MCF 10A (cell line): ENCODE data around the gene KLK8. TPM values are rescaled to one million over a fixed set of nuclear protein-coding genes. Genes with fewer than 3 reads are reported as not detected.

Experiments
- BruUV-seq: library from RNA; stranded (reverse); fragments of 400-500 nt; replicated peaks from 2 replicates; lab custom pipeline; 2021; lab: Mats Ljungman, UMichigan
- CTCF ChIA-PET: fragments of 300-600 bp; sonication (Branson Sonifier 250); formaldehyde crosslinking; extraction: SDS; loops from one replicate; lab custom pipeline; 2021; ENCODE audit warnings: antibody characterized with exemption, inconsistent platforms; lab: Yijun Ruan, JAX
- POLR2A ChIA-PET: fragments of 300-600, 350-650 bp; sonication (Branson Sonifier 250); formaldehyde crosslinking; extraction: SDS; loops from one replicate; lab custom pipeline; 2020; ENCODE audit warnings: antibody characterized with exemption, inconsistent platforms; lab: Yijun Ruan, JAX
- DNase-seq: peaks from one replicate; pipeline ENCODE4 v3.0.0-alpha.2; 2018; ENCODE audit not compliant: unreplicated experiment
- H3K27ac Mint-ChIP-seq: one replicate; pipeline ENCODE4 v1.8.0; 2022; ENCODE audit warnings: mild to moderate bottlenecking, low read depth, mixed read lengths; ENCODE audit not compliant: unreplicated experiment
- H3K27me3 Mint-ChIP-seq: one replicate; pipeline ENCODE4 v1.8.0; 2022; ENCODE audit warnings: mixed read lengths; ENCODE audit not compliant: insufficient read depth, unreplicated experiment
- H3K36me3 Mint-ChIP-seq: one replicate; pipeline ENCODE4 v1.8.0; 2022; ENCODE audit warnings: mild to moderate bottlenecking, moderate library complexity, mixed read lengths; ENCODE audit not compliant: insufficient read depth, unreplicated experiment
- H3K4me1 Mint-ChIP-seq: one replicate; pipeline ENCODE4 v1.8.0; 2022; ENCODE audit warnings: mixed read lengths; ENCODE audit not compliant: insufficient read depth, unreplicated experiment
- H3K4me3 Mint-ChIP-seq: one replicate; pipeline ENCODE4 v1.8.0; 2022; ENCODE audit warnings: mild to moderate bottlenecking, moderate library complexity, mixed read lengths; ENCODE audit not compliant: unreplicated experiment
- H3K9me3 Mint-ChIP-seq: one replicate; pipeline ENCODE4 v1.8.0; 2022; ENCODE audit warnings: mixed read lengths; ENCODE audit not compliant: unreplicated experiment
- intact Hi-C: fragments of 100-400 bp; cut with micrococcal nuclease; formaldehyde crosslinking; loops from 2 replicates; pipeline ENCODE4 v1.14.1; 2022
- total RNA-seq: library from RNA; stranded (reverse); gene quantifications from 2 replicates; pipeline ENCODE4 v1.2.3, GENCODE V29; 2022
- TF ChIP-seq, protein P1 (sequence below): fragments of 200-600 bp; IDR thresholded peaks from one replicate; pipeline ENCODE4 v1.8.0; 2022; ENCODE audit warnings: antibody characterized with exemption, mild to moderate bottlenecking; ENCODE audit not compliant: unreplicated experiment

The KLK8 gene
- total RNA-seq, 1 experiment from 2014 or later, result not detected

DNA sequence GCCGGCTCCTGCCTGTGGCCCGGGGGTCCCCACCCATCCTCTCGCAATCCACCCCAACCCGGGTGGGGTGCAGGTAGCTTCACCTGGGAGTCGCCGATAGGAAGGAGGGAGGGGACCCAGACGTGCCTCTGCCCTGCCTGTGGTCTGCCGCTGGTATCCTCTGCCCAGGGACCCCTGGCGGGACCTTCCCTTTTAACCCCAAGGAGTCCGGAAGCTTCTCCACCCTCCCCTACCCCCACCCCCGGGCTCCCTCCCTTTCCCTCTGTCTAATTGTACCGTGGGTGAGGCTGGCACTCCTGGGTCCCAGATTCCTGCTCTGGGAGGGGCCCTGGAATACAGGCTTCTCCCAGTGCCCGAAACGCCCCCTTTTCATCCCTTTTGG lies 18.1 kb upstream of the KLK8 start, which contains the start of gene KLK10:
KLK10 (minus strand) TSS at position 166 of the 382 bp plus-strand sequence. CDS start 579 bp downstream, outside the sequence.
- Mint-ChIP-seq H3K9me3 (no peaks in the 10 kb centered on the region), H3K27me3 (peaks cover 40% of the 10 kb centered on the region), H3K4me1 (peaks cover 7% of the 10 kb centered on the region), H3K36me3 (no peaks in the 10 kb centered on the region), H3K27ac (no peak within 1 kb of the TSS), H3K4me3 (peak within 1 kb of the TSS; percentile 32)
- intact Hi-C loops, result no loop called here
- ChIA-PET POLR2A (no interaction called here), CTCF (interaction anchor here (0.6 to 3.0 kb wide), 4 partner anchors 33 to 149 kb away, joined by 4 to 28 read pairs (median 9); no protein-coding TSS in a partner anchor)
- DNase-seq, result no peak
- BruUV-seq, result no TSS peak
- TF ChIP-seq, protein P1, sequence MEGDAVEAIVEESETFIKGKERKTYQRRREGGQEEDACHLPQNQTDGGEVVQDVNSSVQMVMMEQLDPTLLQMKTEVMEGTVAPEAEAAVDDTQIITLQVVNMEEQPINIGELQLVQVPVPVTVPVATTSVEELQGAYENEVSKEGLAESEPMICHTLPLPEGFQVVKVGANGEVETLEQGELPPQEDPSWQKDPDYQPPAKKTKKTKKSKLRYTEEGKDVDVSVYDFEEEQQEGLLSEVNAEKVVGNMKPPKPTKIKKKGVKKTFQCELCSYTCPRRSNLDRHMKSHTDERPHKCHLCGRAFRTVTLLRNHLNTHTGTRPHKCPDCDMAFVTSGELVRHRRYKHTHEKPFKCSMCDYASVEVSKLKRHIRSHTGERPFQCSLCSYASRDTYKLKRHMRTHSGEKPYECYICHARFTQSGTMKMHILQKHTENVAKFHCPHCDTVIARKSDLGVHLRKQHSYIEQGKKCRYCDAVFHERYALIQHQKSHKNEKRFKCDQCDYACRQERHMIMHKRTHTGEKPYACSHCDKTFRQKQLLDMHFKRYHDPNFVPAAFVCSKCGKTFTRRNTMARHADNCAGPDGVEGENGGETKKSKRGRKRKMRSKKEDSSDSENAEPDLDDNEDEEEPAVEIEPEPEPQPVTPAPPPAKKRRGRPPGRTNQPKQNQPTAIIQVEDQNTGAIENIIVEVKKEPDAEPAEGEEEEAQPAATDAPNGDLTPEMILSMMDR, result no peak

DNA sequence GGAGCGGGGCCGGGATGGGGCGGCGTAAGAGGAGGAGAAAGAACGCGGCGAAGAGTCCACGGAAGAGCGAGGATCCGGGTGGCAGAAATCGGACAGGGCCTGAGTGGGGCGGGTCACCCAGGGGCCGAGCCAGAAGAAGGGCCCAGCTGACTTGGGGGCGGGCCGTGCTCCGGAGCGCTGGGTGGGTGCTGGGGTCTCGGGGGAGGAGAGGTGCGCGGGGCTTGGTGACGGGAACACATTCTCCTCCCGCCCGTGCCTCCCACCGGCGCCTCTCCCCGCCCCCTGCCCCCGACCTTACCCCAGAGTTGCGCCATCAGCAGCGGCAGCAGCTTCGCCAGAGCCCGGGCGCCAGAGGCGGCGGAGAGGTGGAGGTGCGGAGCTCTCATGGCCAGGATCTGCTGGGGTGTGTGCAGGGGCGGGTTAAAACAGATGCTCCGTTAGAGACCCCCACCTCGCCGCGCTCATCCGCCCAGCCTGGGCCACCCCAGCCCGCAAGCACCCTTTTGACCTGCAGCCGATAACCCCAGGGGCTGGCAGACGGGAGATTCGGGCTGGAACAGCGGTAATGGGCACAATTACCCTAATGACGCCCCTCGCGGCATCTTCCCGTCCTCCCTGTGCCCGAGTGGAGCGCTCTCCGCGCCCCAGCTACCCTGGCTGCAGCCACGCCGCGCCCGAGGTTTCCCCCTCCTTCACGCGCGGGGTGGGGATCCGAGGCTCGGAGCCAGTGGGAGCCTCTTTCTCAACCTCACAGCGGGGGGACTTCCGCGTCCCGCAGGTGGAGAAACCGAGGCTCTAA lies 17.5 kb upstream of the KLK8 start:
- H3K27me3 Mint-ChIP-seq, result peaks cover 40% of the 10 kb centered on the region
- no peaks in the 10 kb centered on the region for H3K9me3 Mint-ChIP-seq
- TF ChIP-seq, protein P1, result no peak
- POLR2A ChIA-PET, result interaction anchor here (0.5 kb wide), 1 partner anchor 189 kb away, joined by 3 read pairs; no protein-coding TSS in a partner anchor
- no peak for DNase-seq
- H3K4me3 Mint-ChIP-seq, result peak overlapping the region; percentile 32
- H3K27ac Mint-ChIP-seq, result no peak overlapping the region
- intact Hi-C loops, result no loop called here
- peaks cover 7% of the 10 kb centered on the region for H3K4me1 Mint-ChIP-seq
- CTCF ChIA-PET, result interaction anchor here (0.5 kb wide), 1 partner anchor 86 kb away, joined by 3 read pairs; no protein-coding TSS in a partner anchor
- H3K36me3 Mint-ChIP-seq, result no peaks in the 10 kb centered on the region
- BruUV-seq, result no TSS peak

DNA sequence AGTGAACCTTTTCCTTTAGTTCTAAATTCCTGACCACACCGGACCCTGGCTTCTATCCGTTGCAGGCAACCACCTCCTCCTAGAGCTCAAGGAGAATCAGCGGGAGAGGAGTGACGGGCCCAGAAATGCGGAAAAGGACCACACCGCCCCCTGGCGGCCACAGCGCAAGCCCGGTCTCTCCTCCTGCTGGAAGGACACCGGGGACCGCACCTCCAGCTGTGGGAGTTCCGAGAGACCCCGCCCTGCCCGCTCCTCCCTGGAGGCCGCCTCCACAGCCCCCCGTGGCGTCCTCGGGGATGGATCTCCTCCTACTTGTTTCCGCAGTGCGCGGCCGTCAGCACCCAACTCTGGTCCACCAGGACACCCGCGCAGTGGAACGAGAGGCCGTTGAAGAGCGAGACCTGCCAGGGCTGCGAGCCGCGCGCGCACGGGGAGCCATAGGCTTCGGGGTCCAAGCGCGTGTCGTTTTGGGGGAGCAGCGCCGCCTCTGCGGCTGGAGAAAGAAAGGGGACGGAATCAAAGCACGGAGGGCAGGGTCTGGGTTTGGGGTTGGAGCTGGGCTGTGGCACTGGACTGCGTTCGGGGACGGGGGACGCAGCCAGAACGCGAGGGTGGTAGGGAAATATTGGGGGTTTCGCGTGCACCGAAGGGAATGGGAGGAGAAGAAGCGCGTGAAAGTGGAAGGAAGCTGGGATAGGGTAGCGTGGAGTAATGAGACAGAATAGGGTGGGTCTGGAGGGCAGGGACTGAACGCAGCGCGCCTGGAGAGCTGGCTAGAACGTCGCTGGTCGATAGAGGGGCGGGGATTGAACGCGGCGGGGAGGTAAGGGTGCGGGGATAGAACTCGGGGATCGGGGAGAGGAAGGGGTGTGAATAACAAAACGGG lies 15.6 kb upstream of the KLK8 start:
- no peak for DNase-seq
- peak overlapping the region; percentile 3 for H3K4me3 Mint-ChIP-seq
- ChIA-PET CTCF (interaction anchor here (0.6 to 2.8 kb wide), 23 partner anchors 10 to 817 kb away, joined by 3 to 13 read pairs (median 4); partner anchors contain the start of genes KLK2 and KLK8), POLR2A (interaction anchor here (0.6 to 1.4 kb wide), 2 partner anchors 23 to 107 kb away, joined by 3 to 4 read pairs; no protein-coding TSS in a partner anchor)
- no peaks in the 10 kb centered on the region for H3K36me3 Mint-ChIP-seq
- intact Hi-C loops, result loop anchor here (1.0 kb wide), 1 partner anchor 87 kb away; no protein-coding TSS in a partner anchor
- H3K9me3 Mint-ChIP-seq, result no peaks in the 10 kb centered on the region
- H3K4me1 Mint-ChIP-seq, result peaks cover 7% of the 10 kb centered on the region
- TF ChIP-seq, protein P1, result peak; percentile 59
- peaks cover 40% of the 10 kb centered on the region for H3K27me3 Mint-ChIP-seq
- BruUV-seq, result no TSS peak
- H3K27ac Mint-ChIP-seq, result no peak overlapping the region
